T-cell (primary cell): ENCODE data around the gene SCN4A. TPM values are rescaled to one million over a fixed set of nuclear protein-coding genes. Genes with fewer than 3 reads are reported as not detected.
A peak's percentile ranks its signal among the peaks of the same experiment; 100 is the strongest.

ENCODE experiments used
- ATAC-seq, 4 experiments: fragments of 200-7000 bp in 3 of 4; fragments of 150-1000 bp in 1 of 4; cut with Tn5 transposase; replicated peaks in 1 of 4; 1 replicate in 3 of 4; 2 replicates in 1 of 4; pipeline ENCODE4 v1.10.0; 2021; ENCODE audit warnings: moderate library complexity in 3 of 4, mild to moderate bottlenecking in 2 of 4, moderate number of reproducible peaks in 1 of 4
- CTCF ChIA-PET, 2 donors: fragments of 300-600 bp; sonication (Branson Sonifier 250); formaldehyde crosslinking; loops; one replicate each; lab custom pipeline; 2022; ENCODE audit warnings: antibody characterized with exemption in 2 of 2; lab: Charles Lee
- POLR2A ChIA-PET, 2 donors: fragments of 300-600 bp; sonication (Branson Sonifier 250); formaldehyde crosslinking; loops; one replicate each; lab custom pipeline; 2022; ENCODE audit warnings: antibody characterized with exemption in 2 of 2; lab: Charles Lee
- DNase-seq, 35 experiments: peaks; one replicate each; pipeline versions ENCODE4 v3.0.0 to v3.0.0-alpha.2; 2013 to 2023
- H3K27ac ChIP-seq: one replicate; pipeline ENCODE4 v1.5.1; 2013; ENCODE audit warnings: low read length
- H3K27me3 ChIP-seq, 2 experiments: replicated peaks in 1 of 2; 1 replicate in 1 of 2; 2 replicates in 1 of 2; pipeline versions ENCODE4 v1.6.1 to v1.7.0; 2013; ENCODE audit warnings: low read length in 1 of 2, mixed read lengths in 1 of 2; ENCODE audit not compliant: control insufficient read depth in 2 of 2, insufficient read depth in 2 of 2; ENCODE audit errors: extremely low read depth in 1 of 2
- H3K36me3 ChIP-seq, 2 donors: 1 replicate in 1 of 2; 2 replicates in 1 of 2; pipeline versions ENCODE4 v1.6.1 to v1.7.0; 2013; ENCODE audit warnings: low read length in 1 of 2; ENCODE audit not compliant: control insufficient read depth in 2 of 2, insufficient read depth in 1 of 2; ENCODE audit errors: extremely low read depth in 1 of 2
- H3K4me1 ChIP-seq, 2 experiments: 1 replicate in 1 of 2; 2 replicates in 1 of 2; pipeline versions ENCODE4 v1.6.1 to v1.7.0; 2013; ENCODE audit warnings: low read length in 2 of 2, mixed read lengths in 1 of 2; ENCODE audit not compliant: insufficient read depth in 2 of 2, control insufficient read depth in 1 of 2; ENCODE audit errors: extremely low read depth in 1 of 2
- H3K4me3 ChIP-seq, 2 donors: 1 replicate in 1 of 2; 2 replicates in 1 of 2; pipeline versions ENCODE4 v1.5.1 to v1.7.0; 2013; ENCODE audit warnings: mild to moderate bottlenecking in 2 of 2, low read length in 1 of 2, moderate library complexity in 1 of 2; ENCODE audit not compliant: control insufficient read depth in 1 of 2; ENCODE audit errors: extremely low read depth in 1 of 2
- H3K9me3 ChIP-seq: 2 replicates; pipeline ENCODE4 v1.7.0; 2013
- H3K27ac Mint-ChIP-seq, 2 donors: one replicate each; pipeline ENCODE4 v1.8.0; 2020 to 2021; ENCODE audit warnings: mild to moderate bottlenecking in 2 of 2, mixed read lengths in 2 of 2
- H3K27me3 Mint-ChIP-seq, 2 donors: one replicate each; pipeline ENCODE4 v1.8.0; 2021 to 2022; ENCODE audit warnings: mixed read lengths in 2 of 2
- H3K36me3 Mint-ChIP-seq: one replicate; pipeline ENCODE4 v1.8.0; 2021; ENCODE audit warnings: mixed read lengths
- H3K4me1 Mint-ChIP-seq, 3 donors: one replicate each; pipeline ENCODE4 v1.8.0; 2020 to 2022; ENCODE audit warnings: mixed read lengths in 3 of 3, mild to moderate bottlenecking in 1 of 3
- H3K4me3 Mint-ChIP-seq, 3 donors: one replicate each; pipeline ENCODE4 v1.8.0; 2020 to 2022; ENCODE audit warnings: mild to moderate bottlenecking in 3 of 3, mixed read lengths in 3 of 3, moderate library complexity in 3 of 3
- H3K9me3 Mint-ChIP-seq, 3 donors: one replicate each; pipeline ENCODE4 v1.8.0; 2020 to 2022; ENCODE audit warnings: mixed read lengths in 3 of 3
- WGBS: methylation state at CpG from one replicate; pipeline ENCODE4 v1.1.5; 2013; ENCODE audit warnings: missing lambda C conversion rate; ENCODE audit not compliant: insufficient coverage; 5-methylcytosine and 5-hydroxymethylcytosine counted together
- total RNA-seq, 35 experiments: library from RNA in 6 of 35; stranded (reverse) in 6 of 35; fragments of 120-200 nt in 1 of 35; gene quantifications; one replicate each; pipeline versions ENCODE4 v1.2.1 to v1.2.4 and lab custom pipeline; 2013 to 2026

The SCN4A gene
- total RNA-seq, 5 donors from 2014 or later (not counting 1 experiment from before 2014, with no cell fraction given) = 0.13 to 0.18 (median 0.13) TPM; not detected in 2

DNA sequence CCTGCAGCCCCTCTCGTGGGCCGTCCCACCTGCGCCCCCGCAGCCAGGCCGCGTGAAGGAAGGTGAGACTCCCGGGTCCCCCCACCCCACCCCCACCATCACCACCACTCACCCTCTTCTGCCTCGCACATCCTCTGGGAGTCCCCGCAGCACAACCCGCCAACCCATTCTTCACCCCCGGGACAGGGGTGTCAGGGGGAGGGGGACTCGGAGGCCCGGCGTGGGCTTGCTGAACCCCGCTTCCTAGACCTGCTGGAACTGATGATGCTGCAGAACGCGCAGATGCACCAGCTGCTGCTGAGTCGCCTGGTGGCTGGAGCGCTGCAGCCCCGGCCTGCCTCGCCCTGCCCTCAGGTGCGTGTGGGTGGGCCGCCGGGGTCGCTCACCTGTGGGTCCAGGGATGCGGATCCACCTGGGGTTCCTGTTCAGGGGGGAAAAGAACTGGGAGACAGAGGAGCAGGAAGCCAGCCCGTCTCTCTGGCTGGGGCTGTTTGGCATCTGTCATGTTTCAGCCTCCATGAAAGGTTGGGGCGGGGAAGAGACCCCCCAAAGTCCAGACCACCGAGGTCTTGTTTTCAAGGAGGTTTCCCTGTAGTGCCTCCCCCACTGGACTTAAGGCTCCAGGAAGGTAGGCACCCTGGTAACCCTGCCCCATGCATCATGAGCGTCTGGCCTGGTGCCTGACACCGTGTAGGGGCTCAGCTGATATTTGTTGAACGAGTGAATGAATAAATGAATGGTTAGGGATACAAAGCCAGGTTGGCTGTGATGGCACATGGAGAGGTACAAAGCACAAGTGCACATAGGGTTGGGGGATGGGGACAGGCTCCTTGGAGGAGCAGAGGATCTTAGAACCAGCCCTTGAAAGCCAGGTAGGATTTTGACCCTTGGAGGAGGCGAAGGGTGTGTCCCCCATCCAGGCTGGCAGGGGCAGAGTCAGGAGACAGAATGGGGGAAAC lies 26.3 kb upstream of the SCN4A start:
- Histone ChIP-seq H3K27me3 (peaks cover 0 to 4% of the 10 kb centered on the region in 2 experiments), H3K27ac (no peak overlapping the region), H3K4me3 (peak overlapping the region; percentile 69 to 82), H3K9me3 (no peaks in the 10 kb centered on the region), H3K4me1 (peaks cover 4 to 37% of the 10 kb centered on the region in 2 experiments), H3K36me3 (peaks cover 10 to 20% of the 10 kb centered on the region in 2 donors)
- CTCF ChIA-PET = interaction anchor here in 1 of 2 donors (0.6 to 2.0 kb wide), 3 partner anchors 21 to 307 kb away, joined by 3 to 8 read pairs (median 6); partner anchors contain the start of gene ICAM2
- Mint-ChIP-seq H3K4me1 (peaks cover 23 to 44% (median 42%) of the 10 kb centered on the region in 3 donors), H3K36me3 (peaks cover 8% of the 10 kb centered on the region), H3K27me3 (no peaks in the 10 kb centered on the region), H3K9me3 (no peaks in the 10 kb centered on the region), H3K4me3 (peak overlapping the region; percentile 68 to 87 (median 79)), H3K27ac (peak overlapping the region; percentile 34 to 64)
- peak; percentile 20 to 43 (median 30) for ATAC-seq
- POLR2A ChIA-PET = no interaction called here
- WGBS = 26% methylated on average over 14 of the region's 33 CpGs
- peak in 16 of 35 experiments; percentile 15 to 56 (median 22) for DNase-seq

DNA sequence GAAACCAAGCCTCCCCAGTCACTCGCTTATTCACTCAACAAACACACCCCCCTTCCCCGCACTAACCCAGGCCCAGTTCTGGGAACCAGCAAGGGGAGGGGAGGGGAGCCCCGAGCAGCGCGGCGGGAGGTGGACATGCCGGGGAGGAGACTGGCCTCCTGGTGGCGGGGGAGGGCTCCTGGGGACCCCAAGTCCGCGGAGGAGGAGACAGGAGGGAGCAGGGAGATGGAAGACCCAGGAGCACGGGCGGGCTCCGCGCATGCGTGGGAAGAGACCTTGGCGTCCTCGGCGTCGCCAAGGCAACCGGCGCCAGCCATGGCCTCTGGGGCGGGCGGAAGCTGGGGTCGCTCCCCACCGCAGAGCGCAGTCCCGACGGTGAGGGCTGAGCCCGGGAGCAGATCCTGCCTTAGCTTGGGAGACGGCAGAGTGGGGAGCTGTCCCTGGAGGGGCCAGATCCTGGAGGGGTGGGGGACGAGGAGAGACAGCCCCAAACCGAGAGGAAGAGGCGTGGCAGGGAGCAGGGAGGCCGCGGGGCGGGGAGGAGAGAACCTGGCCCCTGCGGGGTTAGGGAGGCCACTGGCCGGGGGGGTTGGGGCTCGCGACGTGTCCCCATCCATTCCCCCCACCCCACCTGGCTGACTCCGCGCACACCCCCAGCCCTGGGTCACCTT lies 25.5 kb upstream of the SCN4A start, which contains the start of gene PRR29:
Gene PRR29, plus strand, starts transcription at position 302 of the 671 bp plus-strand sequence. Its CDS starts 14 bp downstream, at position 316.
- no peak within 1 kb of the TSS for H3K27ac ChIP-seq
- POLR2A ChIA-PET = no interaction called here
- Mint-ChIP-seq H3K27me3 (no peaks in the 10 kb centered on the region), H3K36me3 (no peaks in the 10 kb centered on the region), H3K4me3 (peak within 1 kb of the TSS; percentile 83 to 87 (median 86)), H3K4me1 (peaks cover 29 to 52% (median 41%) of the 10 kb centered on the region in 3 donors), H3K27ac (peak within 1 kb of the TSS; percentile 48 to 57), H3K9me3 (no peaks in the 10 kb centered on the region)
- DNase-seq (peak; percentile 48 to 86 (median 67)), ATAC-seq (peak; percentile 75 to 85 (median 80))
- peaks cover 4 to 45% of the 10 kb centered on the region in 2 experiments for H3K4me1 ChIP-seq
- CTCF ChIA-PET = interaction anchor here in 1 of 2 donors (0.6 to 2.0 kb wide), 4 partner anchors 20 to 308 kb away, joined by 4 to 8 read pairs (median 6); partner anchors contain the start of gene ICAM2
- peaks cover 3 to 12% of the 10 kb centered on the region in 2 donors for H3K36me3 ChIP-seq
- H3K27me3 ChIP-seq = peaks cover 0 to 4% of the 10 kb centered on the region in 2 experiments
- no peaks in the 10 kb centered on the region for H3K9me3 ChIP-seq
- H3K4me3 ChIP-seq = peak within 1 kb of the TSS; percentile 69 to 82
- WGBS = under 1% methylated on average over 30 of the region's 43 CpGs

DNA sequence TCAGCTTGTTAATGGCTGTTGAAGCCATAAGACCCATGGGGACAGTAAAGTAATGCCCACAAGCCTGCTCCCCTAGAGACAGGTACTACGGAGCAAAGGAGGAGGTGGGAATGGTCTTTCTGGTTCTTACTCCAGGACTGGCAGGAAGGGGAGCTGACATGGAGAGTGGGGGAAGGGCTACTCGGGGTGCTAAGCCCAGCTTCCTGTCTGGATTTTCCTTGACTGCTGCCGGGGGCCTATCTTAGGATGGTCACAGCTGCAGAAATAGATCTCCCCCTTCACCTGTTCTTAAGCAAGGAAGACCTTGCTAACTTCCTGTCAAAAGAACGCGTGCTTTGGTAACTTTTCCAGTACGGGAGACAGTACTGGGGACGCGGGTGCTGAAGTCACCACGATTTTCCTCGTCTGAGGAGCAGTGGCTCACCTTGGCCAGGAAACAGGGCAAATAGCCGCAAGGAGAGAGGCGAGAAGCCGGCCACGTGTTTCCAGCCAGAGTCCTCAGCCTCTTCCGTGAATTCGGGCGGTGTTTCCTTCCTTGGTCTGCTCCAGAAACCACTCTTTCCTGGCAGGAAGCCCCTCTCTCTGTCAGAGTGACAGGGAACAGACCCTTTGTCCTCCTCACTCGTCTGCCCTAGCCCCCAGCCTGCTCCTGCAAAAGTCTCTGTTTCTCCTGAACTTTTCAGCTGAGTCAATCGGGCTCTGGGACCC lies 24.8 kb upstream of the SCN4A start:
- Mint-ChIP-seq H3K27ac (peak overlapping the region; percentile 48 to 57), H3K9me3 (no peaks in the 10 kb centered on the region), H3K4me3 (peak overlapping the region; percentile 83 to 87 (median 86)), H3K27me3 (no peaks in the 10 kb centered on the region), H3K36me3 (no peaks in the 10 kb centered on the region), H3K4me1 (peaks cover 32 to 56% (median 47%) of the 10 kb centered on the region in 3 donors)
- Histone ChIP-seq H3K27ac (no peak overlapping the region), H3K9me3 (no peaks in the 10 kb centered on the region), H3K4me3 (peak overlapping the region; percentile 69 to 82), H3K4me1 (peaks cover 4 to 51% of the 10 kb centered on the region in 2 experiments), H3K27me3 (peaks cover 0 to 4% of the 10 kb centered on the region in 2 experiments), H3K36me3 (peaks cover 2 to 5% of the 10 kb centered on the region in 2 donors)
- whole genome bisulfite sequencing = 27% methylated on average over 18 of the region's 19 CpGs
- ATAC-seq = no peak
- CTCF ChIA-PET = interaction anchor here (0.6 to 2.0 kb wide), 4 partner anchors 10 to 28 kb away, joined by 4 to 7 read pairs (median 6); partner anchors contain the start of gene ICAM2 (in 1 of the 2)
- DNase-seq = peak in 2 of 35 experiments; percentile 12 to 22
- POLR2A ChIA-PET = no interaction called here

DNA sequence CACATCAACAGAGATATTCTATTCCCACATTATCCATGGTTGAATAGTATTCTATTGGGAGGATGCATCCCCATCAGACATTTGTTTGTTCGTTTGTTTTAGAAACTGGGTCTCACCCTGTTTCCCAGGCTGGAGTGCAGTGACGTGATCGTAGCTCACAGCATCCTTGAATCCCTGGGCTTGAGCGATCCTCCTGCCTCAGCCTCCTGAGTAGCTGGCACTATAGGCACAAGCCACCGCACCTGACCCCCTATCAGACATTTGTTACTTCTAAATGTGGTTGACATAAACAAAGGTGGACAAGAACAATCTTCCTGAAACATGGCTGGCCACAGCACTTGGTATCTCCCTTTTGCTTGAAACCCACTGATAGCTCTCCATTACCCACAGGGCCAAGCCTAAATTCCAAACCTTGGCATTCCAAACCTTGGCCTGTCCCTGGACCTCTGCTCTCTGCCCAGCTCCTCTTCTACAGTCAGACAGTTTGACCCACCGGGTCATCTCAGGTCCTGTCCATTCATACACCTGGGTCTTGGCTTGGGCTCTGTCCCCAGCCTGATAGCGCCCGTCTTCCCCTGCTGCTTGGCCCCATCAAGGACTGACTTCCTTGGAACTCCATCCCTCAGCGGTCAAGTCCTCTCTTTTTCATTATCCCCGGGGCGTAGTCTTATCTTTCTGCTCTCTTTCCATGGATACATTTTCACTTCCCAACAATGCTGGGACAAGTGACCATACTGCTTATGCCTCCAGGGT lies 23.9 kb upstream of the SCN4A start:
- POLR2A ChIA-PET = no interaction called here
- peaks cover 4 to 60% of the 10 kb centered on the region in 2 experiments for H3K4me1 ChIP-seq
- ATAC-seq = no peak

DNA sequence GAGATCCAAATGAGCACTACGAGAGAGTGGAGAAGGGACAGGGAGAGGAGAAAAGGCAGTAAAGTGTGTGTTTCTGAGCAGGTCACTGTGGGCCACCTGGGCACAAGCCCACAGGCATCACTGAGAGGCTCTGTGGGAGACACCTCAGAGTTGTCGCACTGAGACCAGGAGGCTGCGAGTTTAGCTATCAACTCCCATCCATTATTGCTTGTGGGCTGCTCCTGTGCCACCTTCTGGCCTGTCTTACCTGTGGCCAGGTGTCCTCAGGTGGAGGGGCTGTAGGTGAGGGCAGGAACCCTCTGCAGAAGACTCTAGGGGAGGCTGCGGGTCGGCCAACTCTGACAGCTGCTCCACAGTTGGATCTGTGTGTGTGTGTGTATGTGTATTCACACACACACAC lies 22.9 kb upstream of the SCN4A start:
- no peaks in the 10 kb centered on the region for H3K27me3 Mint-ChIP-seq
- H3K27ac Mint-ChIP-seq = peak overlapping the region in 1 of 2 donors; percentile 40
- Histone ChIP-seq H3K27me3 (peaks cover 0 to 6% of the 10 kb centered on the region in 2 experiments), H3K9me3 (no peaks in the 10 kb centered on the region), H3K4me1 (peaks cover 5 to 70% of the 10 kb centered on the region in 2 experiments), H3K27ac (no peak overlapping the region), H3K4me3 (no peak overlapping the region), H3K36me3 (no peaks in the 10 kb centered on the region)
- H3K9me3 Mint-ChIP-seq = no peaks in the 10 kb centered on the region
- H3K4me1 Mint-ChIP-seq = peaks cover 41 to 71% (median 55%) of the 10 kb centered on the region in 3 donors
- ChIA-PET CTCF (interaction anchor here in 1 of 2 donors (1.0 kb wide), 1 partner anchor 21 kb away, joined by 3 read pairs; no protein-coding TSS in a partner anchor), POLR2A (no interaction called here)
- ATAC-seq = no peak
- DNase-seq = no peak
- H3K36me3 Mint-ChIP-seq = no peaks in the 10 kb centered on the region
- no peak overlapping the region for H3K4me3 Mint-ChIP-seq
- 90% methylated on average over 1 of the region's 5 CpGs for WGBS

More for the DNA sequence above, 23.9 kb upstream of the SCN4A start:
- Histone ChIP-seq H3K27me3 (peaks cover 0 to 4% of the 10 kb centered on the region in 2 experiments), H3K4me3 (no peak overlapping the region), H3K27ac (no peak overlapping the region), H3K9me3 (no peaks in the 10 kb centered on the region), H3K36me3 (no peaks in the 10 kb centered on the region)
- Mint-ChIP-seq H3K27ac (peak overlapping the region in 1 of 2 donors; percentile 28), H3K4me3 (peak overlapping the region in 2 of 3 donors; percentile 61 to 87), H3K27me3 (no peaks in the 10 kb centered on the region), H3K4me1 (peaks cover 36 to 65% (median 49%) of the 10 kb centered on the region in 3 donors), H3K9me3 (no peaks in the 10 kb centered on the region), H3K36me3 (no peaks in the 10 kb centered on the region)
- DNase-seq = peak in 1 of 35 experiments; percentile 6
- 97% methylated on average over 9 of the region's 11 CpGs for WGBS
- CTCF ChIA-PET = interaction anchor here (0.6 to 2.0 kb wide), 4 partner anchors 9 to 77 kb away, joined by 5 to 7 read pairs (median 6); partner anchors contain the start of gene ICAM2 (in 1 of the 2)
